Measurements from ENCODE around the gene MIOX.

Gene MIOX

DNA sequence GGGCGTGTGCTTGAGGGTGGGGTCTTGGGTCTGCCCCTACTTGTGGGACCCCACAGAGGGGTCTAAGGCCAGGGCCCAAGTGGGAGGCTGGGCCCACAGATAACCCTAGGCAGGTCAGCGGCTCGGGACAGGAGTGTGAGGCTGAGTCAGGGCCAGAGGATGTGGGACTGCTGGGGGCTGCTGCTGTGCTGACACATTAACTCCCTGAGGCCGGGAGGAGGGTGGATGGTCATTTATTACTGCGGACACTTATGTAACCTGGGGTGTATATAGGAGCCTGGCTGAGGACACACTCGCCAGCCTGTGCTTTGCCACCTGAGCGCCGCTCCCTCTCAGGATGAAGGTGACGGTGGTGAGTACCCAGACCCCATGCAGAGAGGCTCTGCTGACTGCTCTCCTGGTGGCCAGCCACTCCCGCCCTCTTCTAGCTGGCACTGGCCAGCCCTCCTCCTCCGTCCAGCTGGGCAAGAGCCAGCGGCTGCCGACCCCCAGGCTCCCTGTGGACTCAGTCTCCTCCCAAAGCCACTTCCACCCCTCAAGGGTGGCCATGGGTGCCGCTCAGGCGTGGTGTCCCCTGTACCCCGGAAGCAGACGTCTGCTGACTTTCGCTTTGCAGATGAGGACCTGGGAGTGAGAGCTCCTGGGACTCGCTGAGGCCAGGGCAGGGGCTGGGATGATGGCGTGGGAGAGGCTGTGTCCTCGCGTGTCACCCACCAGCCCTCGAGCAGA, at the start of gene MIOX:
Gene MIOX, plus strand, starts transcription at position 299 of the 729 bp plus-strand sequence. Its CDS starts 39 bp downstream, at position 338.
- no peak for DNase-seq (ENCODE audit: low spot score)

GRCh38 chr22:50437511-50438304, 49.0 kb upstream of the MIOX start:
- DNase-seq (ENCODE audit: low spot score): no peak

DNA sequence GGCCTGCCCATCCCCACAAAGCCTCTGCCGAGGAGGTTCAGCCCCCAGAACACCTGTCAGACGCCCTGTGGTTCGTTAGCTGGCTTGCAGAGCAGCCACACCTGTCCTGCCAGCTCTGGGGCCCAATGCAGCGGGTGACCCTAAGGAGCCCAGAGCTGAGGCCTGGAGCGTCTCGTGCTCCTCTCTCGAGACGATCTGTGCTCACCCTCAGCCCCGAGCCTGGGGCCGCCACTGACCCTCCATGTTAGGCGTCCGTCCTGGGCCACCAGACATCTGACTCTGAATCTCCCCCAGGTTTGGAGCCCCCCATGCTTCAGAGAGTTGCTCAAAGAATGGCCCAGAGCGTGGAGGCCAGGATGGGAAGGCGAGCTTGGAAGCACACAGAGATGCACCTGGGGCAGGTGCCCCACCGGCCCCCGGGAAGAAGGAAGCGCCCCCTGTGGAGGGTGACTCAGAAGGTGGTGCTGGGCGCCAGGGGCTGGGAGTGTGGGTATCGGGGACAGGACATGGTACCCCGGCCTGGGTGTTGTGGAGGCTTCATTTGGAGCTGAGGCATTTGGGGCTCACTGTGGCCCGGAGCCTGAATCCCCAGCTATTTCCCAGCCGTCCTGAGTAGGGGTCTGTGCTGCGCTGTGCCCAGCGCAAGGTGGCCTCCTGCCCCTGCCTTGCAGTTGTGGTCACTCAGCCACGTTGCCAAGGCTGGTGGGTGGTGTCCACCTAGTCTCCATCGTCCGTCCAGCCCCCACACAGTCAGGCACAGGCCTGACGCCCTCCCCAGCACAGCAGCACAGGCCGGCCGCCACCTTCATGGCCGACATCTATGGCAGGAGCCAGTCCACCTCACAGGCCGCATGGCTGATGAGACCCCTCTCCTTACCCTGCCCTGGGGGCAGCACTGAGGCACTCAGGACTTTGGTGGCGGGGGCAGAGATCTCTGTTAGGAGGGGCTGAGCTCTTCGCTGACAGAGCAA, 48.1 kb upstream of the MIOX start:
- no peak for DNase-seq (ENCODE audit: low spot score)

- no peak for DNase-seq (ENCODE audit: low spot score)
Observed at GRCh38 chr22:50439314-50439870, 47.3 kb upstream of the MIOX start.

GRCh38 chr22:50439871-50440331, 46.8 kb upstream of the MIOX start:
- DNase-seq (ENCODE audit: low spot score): no peak

GRCh38 chr22:50440544-50441249, 46.0 kb upstream of the MIOX start:
- no peak for DNase-seq (ENCODE audit: low spot score)

- no peak for DNase-seq (ENCODE audit: low spot score)
Observed at GRCh38 chr22:50441428-50441993, 45.1 kb upstream of the MIOX start.

GRCh38 chr22:50443197-50443596, 43.5 kb upstream of the MIOX start:
- no peak for DNase-seq (ENCODE audit: low spot score)

DNA sequence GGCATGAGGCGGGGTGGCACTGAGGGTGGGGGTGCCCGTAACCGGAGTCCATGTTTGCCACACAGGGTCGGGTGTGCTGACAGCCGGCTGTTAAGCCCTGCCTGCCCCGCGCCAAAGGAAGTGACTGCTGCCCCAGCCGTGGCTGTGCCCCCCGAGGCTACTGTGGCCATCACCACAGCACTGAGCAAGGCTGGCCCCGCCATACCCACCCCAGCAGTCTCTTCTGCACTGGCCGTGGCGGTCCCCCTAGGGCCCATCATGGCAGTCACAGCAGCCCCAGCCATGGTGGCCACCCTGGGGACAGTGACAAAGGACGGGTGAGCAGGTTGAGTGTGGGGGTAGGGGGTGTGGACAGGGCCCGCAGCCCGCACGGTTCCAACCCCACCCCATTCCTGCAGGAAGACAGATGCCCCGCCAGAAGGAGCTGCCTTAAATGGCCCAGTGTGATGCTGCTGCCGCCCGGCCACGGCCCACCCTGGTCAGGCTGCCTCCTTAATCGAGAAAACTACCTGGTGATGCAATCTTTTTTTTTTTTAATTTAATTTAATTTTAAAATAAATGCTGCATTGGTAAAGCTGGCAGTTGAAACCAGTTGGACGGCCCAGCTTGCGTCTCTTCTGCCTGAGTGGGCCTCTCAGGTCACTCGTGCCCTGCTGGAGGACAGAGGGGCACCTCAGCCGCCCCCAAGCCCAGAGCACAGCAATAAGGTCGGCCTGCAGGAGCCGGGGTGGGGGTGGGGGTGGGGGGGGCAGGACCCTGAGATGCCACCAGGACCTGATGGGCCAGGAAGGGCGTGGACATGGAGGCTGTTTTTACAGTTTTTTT, 42.6 kb upstream of the MIOX start:
- no peak for DNase-seq (ENCODE audit: low spot score)

DNA sequence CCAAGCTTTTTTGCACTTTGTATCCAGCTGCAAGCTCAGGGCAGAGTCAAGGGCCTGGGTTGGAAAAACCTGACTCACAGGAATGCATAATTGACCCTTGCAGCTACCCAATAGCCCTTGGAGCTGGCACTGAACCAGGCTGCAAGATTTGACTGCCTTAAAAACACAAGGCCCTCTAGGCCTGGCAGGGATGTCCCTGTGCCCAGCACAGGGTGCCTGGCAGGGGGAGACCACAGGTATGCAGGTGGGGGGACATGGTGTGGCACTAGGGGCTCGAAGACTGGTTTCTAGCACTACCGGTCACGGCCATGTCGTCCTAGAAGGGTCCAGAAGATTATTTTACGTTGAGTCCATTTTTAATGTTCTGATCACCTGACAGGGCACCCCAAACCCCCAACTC, 42.0 kb upstream of the MIOX start:
- no peak for DNase-seq (ENCODE audit: low spot score)

GRCh38 chr22:50445071-50445879, 41.4 kb upstream of the MIOX start:
- no peak for DNase-seq (ENCODE audit: low spot score)

DNA sequence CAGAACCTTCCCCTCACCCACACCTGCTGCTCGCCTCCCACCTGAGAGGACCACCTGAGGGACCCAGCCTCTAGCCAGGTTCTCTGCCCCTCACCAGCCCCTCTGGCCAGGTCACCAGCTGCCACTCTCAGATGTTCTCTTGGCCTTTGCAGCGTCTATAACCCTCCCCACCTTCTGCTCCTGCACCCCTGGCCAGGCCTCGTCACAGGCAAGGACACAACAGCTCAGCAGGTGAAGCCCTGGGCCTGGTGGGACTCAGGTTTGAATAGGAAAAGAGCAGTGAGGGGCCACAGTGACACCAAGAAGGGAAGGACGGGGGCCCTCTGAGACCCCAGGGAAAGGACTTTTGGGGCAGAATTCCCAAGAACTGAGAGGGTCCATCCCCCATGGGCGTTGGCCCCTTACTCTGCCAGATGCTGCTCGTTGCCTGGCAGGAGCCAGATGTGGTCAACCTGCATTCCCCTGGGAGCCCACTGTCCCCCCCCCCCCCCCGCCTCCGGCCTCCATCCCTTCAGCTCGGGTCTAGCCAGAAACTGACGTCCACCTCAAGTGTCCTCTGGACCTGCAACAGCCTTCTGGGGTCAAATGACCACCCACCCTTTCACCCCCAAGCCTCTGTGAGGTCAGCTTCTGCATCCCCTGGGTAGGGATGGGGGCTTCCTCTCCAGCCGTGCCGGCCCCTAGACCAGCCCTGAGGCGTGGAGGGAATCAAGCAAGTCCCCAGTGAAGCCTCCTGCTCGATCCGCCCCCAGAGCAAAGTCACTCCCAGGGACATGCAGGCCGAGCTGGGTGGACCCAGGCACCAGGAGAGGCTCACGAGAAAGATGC, 40.6 kb upstream of the MIOX start:
- DNase-seq (ENCODE audit: low spot score): no peak

GRCh38 chr22:50446708-50447575, 39.7 kb upstream of the MIOX start:
- no peak for DNase-seq (ENCODE audit: low spot score)

DNA sequence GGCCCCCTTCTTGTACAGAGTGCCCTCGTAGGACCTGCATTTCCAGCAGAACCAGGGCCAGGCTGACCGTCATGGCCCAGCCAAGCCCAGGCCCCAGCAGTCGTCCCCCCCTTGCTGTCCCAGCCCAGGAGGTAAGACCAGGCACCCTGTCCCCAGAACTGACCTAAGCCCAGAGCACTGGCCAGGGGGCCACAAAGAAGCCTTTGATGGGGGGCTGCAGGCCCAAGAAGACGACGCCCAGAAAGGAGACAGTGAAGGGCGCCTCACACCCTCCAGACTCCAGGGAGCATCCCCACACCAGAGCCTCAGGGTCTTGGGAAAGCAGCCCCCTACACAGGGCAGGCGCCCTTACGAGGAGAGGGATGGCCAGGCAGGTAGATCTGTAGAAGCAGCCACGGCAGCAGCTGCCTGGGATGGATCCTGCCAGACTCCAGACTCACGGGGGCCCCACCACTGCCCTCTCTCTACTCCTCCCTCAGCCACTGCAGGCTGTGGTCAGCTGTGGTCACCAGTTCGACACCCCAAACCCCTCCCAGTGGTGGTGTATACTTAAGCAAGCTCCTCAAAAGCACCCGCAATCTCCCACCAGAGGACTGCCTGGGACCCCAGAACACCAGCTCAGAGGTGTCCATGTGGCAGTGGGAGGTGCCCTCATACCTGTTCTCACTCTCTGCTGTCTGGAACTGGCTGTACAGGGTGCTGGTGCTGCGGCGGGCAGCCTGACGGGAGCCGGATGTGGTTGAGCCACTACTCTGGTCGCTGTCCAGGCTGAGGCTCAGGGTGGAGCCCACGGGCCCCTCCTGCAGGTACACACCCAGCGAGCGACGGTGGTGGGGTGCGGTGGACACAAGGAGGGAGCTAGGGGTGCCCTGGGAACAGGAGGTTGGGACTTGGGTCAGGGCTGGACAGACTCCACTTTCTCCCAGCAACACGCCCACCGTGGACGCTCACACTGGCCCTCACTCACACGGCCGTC, 38.8 kb upstream of the MIOX start:
- no peak for DNase-seq (ENCODE audit: low spot score)

- DNase-seq (ENCODE audit: low spot score): no peak
Observed at GRCh38 chr22:50452649-50453048, 34.0 kb upstream of the MIOX start.

GRCh38 chr22:50454556-50455075, 32.0 kb upstream of the MIOX start:
- DNase-seq (ENCODE audit: low spot score): no peak

Data from hematopoietic multipotent progenitor cell treated with erythropoietin and hydrocortisone succinate and interleukin-3 and kit ligand, for 15 days (in vitro differentiated cells).